Upper lobe of left lung (tissue), 6 donors: ENCODE data around the gene SURF4. TPM values are rescaled to one million over a fixed set of nuclear protein-coding genes. Genes with fewer than 3 reads are reported as not detected.

Source experiments
- ATAC-seq, 2 donors: fragments of 200-7000 bp; cut with Tn5 transposase; one replicate each; pipeline ENCODE4 v1.9.1; 2022; ENCODE audit warnings: mild to moderate bottlenecking in 2 of 2, moderate library complexity in 2 of 2; ENCODE audit not compliant: low FRiP score in 2 of 2
- DNase-seq, 2 donors: peaks; one replicate each; pipeline ENCODE4 v3.0.0-alpha.2; 2019 to 2020
- H3K27ac ChIP-seq, 4 donors: fragments of 200-600 bp; sonication (generic); one replicate each; pipeline ENCODE4 v1.5.1; 2016 to 2019
- H3K27me3 ChIP-seq, 4 donors: fragments of 200-600 bp; sonication (generic); one replicate each; pipeline ENCODE4 v1.5.1; 2017 to 2019
- H3K36me3 ChIP-seq, 4 donors: fragments of 200-600 bp; sonication (generic); one replicate each; pipeline ENCODE4 v1.5.1; 2016 to 2019
- H3K4me1 ChIP-seq, 4 donors: fragments of 200-600 bp; sonication (generic); one replicate each; pipeline ENCODE4 v1.5.1; 2018 to 2019
- H3K4me3 ChIP-seq, 4 donors: fragments of 200-600 bp; sonication (generic); one replicate each; pipeline ENCODE4 v1.5.1; 2017 to 2019; ENCODE audit warnings: mild to moderate bottlenecking in 2 of 4, moderate library complexity in 1 of 4
- H3K9me3 ChIP-seq, 4 donors: fragments of 200-600 bp; sonication (generic); one replicate each; pipeline ENCODE4 v1.5.1; 2018 to 2019
- EP300 ChIP-seq, 4 donors: sonication (generic); formaldehyde crosslinking; IDR thresholded peaks; one replicate each; pipeline ENCODE4 v1.5.1; 2017; ENCODE audit warnings: antibody characterized with exemption in 4 of 4, control low read depth in 2 of 4
- POLR2A ChIP-seq, 4 donors: fragments of 450-650 bp; IDR thresholded peaks; one replicate each; pipeline ENCODE4 v1.5.1; 2016 to 2017; ENCODE audit warnings: antibody characterized with exemption in 4 of 4, mild to moderate bottlenecking in 2 of 4
- POLR2AphosphoS5 ChIP-seq, 2 donors: sonication (generic); formaldehyde crosslinking; IDR thresholded peaks; one replicate each; pipeline ENCODE4 v1.5.1; 2017; ENCODE audit warnings: antibody characterized with exemption in 2 of 2
- WGBS, 2 donors: methylation state at CpG; one replicate each; pipeline ENCODE4 v1.1.5; 2017 to 2018; 5-methylcytosine and 5-hydroxymethylcytosine counted together
- total RNA-seq, 6 donors: library from RNA; depleted of rRNA in 4 of 6; stranded (reverse); fragments of >200 nt in 4 of 6; gene quantifications; one replicate each; pipeline versions ENCODE4 v1.1.0 to v1.2.1, GENCODE V29; 2016 to 2021
- TF ChIP-seq, protein P1 (sequence below), 6 experiments: fragments of 450-650 bp in 4 of 6; fragments of 200-600 bp in 2 of 6; sonication (generic) in 2 of 6; IDR thresholded peaks; one replicate each; pipeline ENCODE4 v1.5.1; 2016 to 2019; ENCODE audit warnings: antibody characterized with exemption in 6 of 6
- donor health status: DM: no; HTN: no; CAD: no; lungs with moderate emphysema.
- donor health status: DM: no; HTN: yes; CAD: no; lungs with severe emphysema.

The SURF4 gene
- total RNA-seq, 6 donors from 2014 or later = 66.0 to 208 (median 137) TPM

DNA sequence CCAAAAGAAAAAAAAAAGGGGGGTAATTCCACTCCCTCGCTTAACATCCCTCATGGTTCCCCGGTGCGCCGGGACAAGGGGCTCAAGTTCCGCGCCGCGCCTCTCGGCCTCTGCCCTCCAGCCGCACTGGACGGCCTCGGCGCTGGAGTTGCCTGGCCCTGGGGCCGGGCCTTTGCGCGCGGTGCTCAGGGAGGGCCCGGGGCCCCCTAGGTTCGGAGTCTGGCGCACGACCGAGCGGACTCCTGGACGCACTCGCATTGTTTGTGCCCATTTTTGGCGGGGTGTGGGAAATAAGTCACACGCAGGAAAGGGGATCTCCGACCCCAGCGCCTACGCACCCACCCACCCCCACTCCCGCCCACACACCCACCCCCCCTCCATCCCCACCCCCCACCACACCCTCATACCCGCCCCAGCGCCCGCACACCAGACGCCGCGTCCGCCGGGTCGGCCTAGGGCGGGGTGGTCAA, 28.3 kb downstream of the SURF4 start:
- DNase-seq = peak in 1 of 2 donors; percentile 90
- peak overlapping the region; percentile 84 to 96 (median 92) for H3K27ac ChIP-seq
- H3K36me3 ChIP-seq = peaks cover 31 to 69% (median 59%) of the 10 kb centered on the region in 4 donors
- no peaks in the 10 kb centered on the region for H3K9me3 ChIP-seq
- H3K27me3 ChIP-seq = no peaks in the 10 kb centered on the region
- peak overlapping the region; percentile 72 to 98 (median 86) for H3K4me3 ChIP-seq
- ATAC-seq = peak; percentile 69 to 73
- H3K4me1 ChIP-seq = peaks cover 24 to 40% (median 26%) of the 10 kb centered on the region in 4 donors
- WGBS, 2 donors = 0 to 1% methylated on average over 1 to 19 of the region's 41 CpGs
- TF ChIP-seq POLR2A (IDR thresholded peaks at IDR 0.05) = peak in 1 of 4 donors; percentile 4
- TF ChIP-seq, protein P1, sequence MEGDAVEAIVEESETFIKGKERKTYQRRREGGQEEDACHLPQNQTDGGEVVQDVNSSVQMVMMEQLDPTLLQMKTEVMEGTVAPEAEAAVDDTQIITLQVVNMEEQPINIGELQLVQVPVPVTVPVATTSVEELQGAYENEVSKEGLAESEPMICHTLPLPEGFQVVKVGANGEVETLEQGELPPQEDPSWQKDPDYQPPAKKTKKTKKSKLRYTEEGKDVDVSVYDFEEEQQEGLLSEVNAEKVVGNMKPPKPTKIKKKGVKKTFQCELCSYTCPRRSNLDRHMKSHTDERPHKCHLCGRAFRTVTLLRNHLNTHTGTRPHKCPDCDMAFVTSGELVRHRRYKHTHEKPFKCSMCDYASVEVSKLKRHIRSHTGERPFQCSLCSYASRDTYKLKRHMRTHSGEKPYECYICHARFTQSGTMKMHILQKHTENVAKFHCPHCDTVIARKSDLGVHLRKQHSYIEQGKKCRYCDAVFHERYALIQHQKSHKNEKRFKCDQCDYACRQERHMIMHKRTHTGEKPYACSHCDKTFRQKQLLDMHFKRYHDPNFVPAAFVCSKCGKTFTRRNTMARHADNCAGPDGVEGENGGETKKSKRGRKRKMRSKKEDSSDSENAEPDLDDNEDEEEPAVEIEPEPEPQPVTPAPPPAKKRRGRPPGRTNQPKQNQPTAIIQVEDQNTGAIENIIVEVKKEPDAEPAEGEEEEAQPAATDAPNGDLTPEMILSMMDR (IDR thresholded peaks at IDR 0.05) = no peak

DNA sequence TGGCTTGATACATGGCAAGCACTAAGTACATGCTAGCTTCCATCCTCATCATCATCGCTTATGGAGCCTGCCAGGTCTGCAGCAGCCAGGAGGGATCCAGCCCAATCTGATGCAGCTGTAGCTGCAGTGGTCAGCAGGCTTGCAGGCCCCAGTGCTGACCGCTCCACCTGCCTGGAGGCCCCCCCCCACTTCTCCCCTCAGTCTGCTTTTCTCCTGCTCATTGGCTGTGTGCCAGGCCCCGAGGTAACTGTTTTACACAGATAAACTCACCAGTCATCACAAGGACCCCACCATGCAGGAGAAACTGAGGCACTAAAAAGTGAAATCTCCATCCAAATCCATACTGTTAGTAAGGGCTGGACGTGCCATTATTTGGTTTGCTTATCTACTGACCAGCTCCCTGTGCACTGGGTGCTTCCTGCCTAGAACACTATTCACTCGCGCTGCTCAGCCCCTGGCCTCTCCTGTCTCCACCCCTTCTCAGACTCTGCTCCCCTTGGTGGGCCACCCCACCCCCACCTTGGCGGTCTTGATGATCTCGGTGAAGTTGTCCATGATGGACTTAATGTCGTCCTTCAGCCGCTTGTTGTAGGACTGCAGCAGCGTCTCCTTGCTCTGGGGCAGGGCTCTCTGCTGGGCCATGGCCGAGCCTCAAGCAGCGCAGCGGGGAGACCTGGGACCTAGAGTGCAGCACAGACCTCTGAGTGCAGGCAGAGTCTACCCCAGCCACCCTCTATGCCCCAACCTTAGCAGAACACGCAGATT, 29.7 kb downstream of the SURF4 start:
- H3K9me3 ChIP-seq = no peaks in the 10 kb centered on the region
- H3K27ac ChIP-seq = peak overlapping the region in 3 of 4 donors; percentile 90 to 96 (median 93)
- 75 to 77% methylated on average over 13 to 15 of the region's 15 CpGs for WGBS, 2 donors
- no peak for DNase-seq
- peaks cover 21 to 69% (median 56%) of the 10 kb centered on the region in 4 donors for H3K36me3 ChIP-seq
- no peaks in the 10 kb centered on the region for H3K27me3 ChIP-seq
- ATAC-seq = no peak
- peak overlapping the region in 3 of 4 donors; percentile 72 to 98 (median 94) for H3K4me3 ChIP-seq
- TF ChIP-seq POLR2AphosphoS5 (IDR thresholded peaks at IDR 0.05) = no peak
- TF ChIP-seq EP300 (IDR thresholded peaks at IDR 0.05) = no peak
- TF ChIP-seq, protein P1 (IDR thresholded peaks at IDR 0.05) = no peak
- no peak for TF ChIP-seq POLR2A (IDR thresholded peaks at IDR 0.05)
- peaks cover 24 to 51% (median 29%) of the 10 kb centered on the region in 4 donors for H3K4me1 ChIP-seq

DNA sequence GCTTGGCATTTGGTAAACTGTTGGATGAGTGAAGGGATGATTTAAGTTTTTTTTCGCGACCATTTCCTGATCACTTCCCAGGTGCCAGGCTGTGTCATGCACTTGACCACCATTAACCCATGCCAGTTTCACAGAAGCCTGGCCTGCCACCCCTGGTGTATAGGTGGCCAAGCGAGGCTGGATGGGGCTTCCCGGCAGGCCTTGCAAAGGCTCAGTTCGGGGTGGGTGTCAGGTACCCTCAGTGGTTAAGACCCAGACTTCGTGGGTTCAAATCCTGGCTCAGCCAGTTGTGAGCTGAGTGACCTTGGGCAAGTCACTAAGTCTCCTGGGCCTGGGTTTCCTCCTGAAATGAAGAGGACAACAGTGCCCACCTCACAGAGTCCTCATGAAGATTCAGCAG, 30.3 kb downstream of the SURF4 start:
- TF ChIP-seq, protein P1 (IDR thresholded peaks at IDR 0.05) = no peak
- TF ChIP-seq EP300 (IDR thresholded peaks at IDR 0.05) (no peak), POLR2A (IDR thresholded peaks at IDR 0.05) (no peak)
- DNase-seq (no peak), ATAC-seq (no peak)
- H3K4me3 ChIP-seq = no peak overlapping the region
- H3K9me3 ChIP-seq = no peaks in the 10 kb centered on the region
- no peaks in the 10 kb centered on the region for H3K27me3 ChIP-seq
- peaks cover 15 to 69% (median 55%) of the 10 kb centered on the region in 4 donors for H3K36me3 ChIP-seq
- peaks cover 24 to 57% (median 29%) of the 10 kb centered on the region in 4 donors for H3K4me1 ChIP-seq
- WGBS, 2 donors = 81 to 96% methylated on average over 4 to 6 of the region's 6 CpGs
- no peak overlapping the region for H3K27ac ChIP-seq

DNA sequence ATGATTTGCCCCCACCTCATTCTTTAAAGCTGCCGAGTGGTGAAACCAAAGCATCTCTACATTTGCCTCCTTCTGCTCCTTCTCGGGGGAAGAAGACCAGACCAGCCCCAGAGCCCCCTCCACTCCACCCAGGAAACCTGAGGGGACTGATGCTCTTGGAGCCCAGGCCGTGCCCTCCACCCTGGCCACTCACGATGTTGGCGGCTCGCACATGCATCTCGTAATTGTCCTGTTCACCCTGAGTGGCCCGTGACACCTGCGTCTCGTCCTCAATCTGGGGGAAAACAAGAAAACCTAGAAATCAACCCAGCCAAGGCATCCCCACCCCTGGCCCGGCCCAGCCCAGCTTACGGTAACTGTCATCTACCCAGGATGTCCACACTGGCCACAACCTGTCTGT, 30.9 kb downstream of the SURF4 start:
- H3K27me3 ChIP-seq = no peaks in the 10 kb centered on the region
- H3K9me3 ChIP-seq = no peaks in the 10 kb centered on the region
- TF ChIP-seq, protein P1 (IDR thresholded peaks at IDR 0.05) = no peak
- TF ChIP-seq POLR2A (IDR thresholded peaks at IDR 0.05) (no peak), POLR2AphosphoS5 (IDR thresholded peaks at IDR 0.05) (no peak), EP300 (IDR thresholded peaks at IDR 0.05) (no peak)
- WGBS, 2 donors = 98 to 99% methylated on average over 12 of the region's 12 CpGs
- peaks cover 9 to 69% (median 52%) of the 10 kb centered on the region in 4 donors for H3K36me3 ChIP-seq
- no peak overlapping the region for H3K27ac ChIP-seq
- H3K4me3 ChIP-seq = no peak overlapping the region
- DNase-seq = peak in 1 of 2 donors; percentile 32
- peaks cover 24 to 58% (median 28%) of the 10 kb centered on the region in 4 donors for H3K4me1 ChIP-seq
- no peak for ATAC-seq
